ENCODE data around the gene BRPF1.

BRPF1 gene

DNA sequence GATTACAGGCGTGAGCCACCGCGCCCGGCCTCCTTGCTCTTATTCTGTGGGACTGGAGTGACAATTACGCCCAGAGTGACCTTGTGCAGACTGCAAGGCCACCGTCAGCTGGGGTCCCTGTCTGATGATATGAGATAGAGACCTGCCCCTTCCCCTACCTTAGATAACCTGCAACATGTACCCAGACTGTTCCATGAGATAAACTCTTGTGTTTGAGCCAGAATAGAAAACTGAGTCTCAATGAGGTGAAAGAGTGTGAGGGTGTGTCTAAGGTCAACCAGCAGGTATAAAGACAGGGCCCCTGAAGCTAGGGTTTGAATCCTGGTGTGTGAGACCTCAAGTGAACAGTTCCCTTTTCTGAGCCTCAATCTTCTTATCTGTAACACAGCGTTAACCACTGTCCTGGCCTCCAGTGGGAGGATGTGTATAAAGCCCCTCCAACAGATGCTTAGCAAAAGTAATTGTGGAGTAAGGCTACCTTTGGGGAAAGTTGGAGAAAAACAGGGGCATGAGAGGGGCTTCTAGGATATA, 54.7 kb downstream of the BRPF1 start:
- DNase-seq (ENCODE audit: low read depth in 3 of 3, low spot score in 1 of 3) = no peak

DNA sequence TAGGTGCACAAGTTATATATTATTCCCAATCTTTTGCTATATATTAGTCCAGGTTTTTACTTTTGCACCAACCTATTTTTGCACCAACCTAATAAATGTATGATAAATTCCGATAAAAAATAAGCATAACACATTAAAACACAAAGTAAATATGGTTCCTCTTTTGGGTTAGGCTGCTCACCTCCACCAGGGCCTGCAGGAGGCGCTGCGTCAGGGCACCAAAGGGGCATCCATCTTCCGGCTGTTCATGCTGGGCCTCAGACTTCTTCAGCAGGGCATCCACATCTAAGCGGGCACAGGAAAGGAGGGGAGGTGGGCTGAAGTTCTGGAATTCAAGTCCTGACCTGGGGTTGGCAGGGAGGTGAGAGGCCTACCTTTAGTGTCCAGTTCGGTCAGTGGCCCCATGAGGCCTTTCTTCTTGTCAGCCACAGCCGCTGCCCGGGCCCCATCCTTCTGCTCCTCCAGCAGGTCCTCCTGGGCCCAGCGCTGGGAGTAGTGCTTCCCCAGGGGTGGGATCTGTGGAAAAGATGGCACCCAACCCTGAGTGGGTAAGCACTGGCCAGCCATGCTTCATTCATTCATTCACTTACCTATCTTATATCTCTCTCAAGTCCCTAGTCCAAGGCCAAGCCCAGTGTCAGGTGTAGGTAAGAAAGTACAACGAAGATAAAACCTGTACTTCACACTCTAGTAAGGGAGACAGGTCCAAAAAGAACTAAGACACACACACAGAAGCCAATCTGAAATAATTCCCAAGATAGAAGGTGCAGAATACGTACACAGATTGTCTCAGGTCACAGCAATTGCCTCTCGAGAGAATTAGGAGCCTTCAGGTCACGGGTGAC, 55.5 kb downstream of the BRPF1 start:
- no peak for DNase-seq (ENCODE audit: low read depth in 3 of 3, low spot score in 1 of 3)

DNA sequence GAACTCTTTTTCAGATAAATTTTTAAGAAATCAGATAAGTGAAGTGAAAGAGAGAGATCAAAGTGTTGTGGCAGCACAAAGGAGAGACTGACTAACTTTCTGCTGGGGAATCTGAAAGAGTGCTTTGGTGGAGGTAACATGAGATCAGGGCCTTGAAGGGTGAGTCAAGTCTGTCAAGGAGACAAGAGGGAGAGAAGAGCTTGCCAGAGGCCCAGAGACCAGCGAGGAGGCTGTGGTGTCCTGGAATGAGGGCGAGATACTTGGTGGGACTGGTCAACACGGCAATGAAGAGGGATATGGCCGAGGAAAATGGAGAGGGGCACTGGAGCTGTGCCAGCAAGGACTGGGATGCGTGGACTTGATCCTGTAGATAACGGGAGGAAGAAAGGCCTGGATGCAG, 56.2 kb downstream of the BRPF1 start:
- DNase-seq (ENCODE audit: low read depth in 3 of 3, low spot score in 1 of 3) = no peak

DNA sequence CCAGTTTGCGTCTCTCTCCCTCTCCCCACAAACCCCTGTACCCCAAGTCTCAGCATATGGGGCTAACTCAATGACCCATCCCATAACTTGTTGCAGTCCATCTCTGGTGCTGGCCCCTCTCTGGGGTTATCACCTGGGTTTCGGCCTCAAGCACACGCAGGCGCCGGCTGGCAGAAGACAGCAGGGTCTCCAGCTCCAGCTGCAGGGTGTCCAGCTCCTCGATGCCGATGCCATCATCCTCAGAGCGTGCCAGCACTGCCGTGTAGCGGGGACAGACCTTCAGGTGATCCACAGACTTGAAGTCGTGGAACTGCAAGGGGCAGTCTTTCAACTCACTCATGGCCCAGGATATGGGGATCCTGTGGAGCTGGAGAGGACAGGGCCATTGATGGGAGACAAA, 59.6 kb downstream of the BRPF1 start:
- DNase-seq (ENCODE audit: low read depth in 3 of 3, low spot score in 1 of 3) = no peak

DNA sequence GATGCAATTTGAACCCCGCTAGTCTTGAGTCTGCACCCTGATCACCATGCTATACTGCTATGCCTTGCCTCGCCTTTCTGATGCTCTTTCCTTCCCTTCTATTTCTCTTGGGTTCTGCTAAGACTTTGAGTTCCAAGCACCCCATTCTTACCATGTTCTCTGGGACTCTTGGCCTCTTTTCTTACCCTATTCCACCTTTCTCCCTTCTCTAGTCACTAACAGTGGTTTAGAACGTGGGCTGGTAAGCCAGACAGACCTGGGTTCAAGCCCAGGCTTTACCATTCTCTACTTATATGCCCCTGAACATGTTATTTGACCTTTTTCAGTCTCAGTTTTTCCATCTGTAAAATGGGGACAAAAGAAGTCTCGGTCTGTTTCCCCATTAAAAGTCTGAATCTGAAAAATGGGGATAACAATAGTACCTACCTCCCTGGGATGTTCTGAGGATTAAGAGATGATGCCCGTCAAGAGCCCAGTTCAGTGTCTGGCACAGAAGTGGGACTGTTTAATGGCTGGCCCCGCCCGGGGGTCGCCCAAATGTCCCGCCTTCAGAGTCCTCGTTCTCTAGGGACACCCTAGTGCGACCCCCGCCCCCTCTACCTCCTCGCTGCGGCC, 60.4 kb downstream of the BRPF1 start:
- no peak for DNase-seq (ENCODE audit: low read depth in 3 of 3, low spot score in 1 of 3)

DNA sequence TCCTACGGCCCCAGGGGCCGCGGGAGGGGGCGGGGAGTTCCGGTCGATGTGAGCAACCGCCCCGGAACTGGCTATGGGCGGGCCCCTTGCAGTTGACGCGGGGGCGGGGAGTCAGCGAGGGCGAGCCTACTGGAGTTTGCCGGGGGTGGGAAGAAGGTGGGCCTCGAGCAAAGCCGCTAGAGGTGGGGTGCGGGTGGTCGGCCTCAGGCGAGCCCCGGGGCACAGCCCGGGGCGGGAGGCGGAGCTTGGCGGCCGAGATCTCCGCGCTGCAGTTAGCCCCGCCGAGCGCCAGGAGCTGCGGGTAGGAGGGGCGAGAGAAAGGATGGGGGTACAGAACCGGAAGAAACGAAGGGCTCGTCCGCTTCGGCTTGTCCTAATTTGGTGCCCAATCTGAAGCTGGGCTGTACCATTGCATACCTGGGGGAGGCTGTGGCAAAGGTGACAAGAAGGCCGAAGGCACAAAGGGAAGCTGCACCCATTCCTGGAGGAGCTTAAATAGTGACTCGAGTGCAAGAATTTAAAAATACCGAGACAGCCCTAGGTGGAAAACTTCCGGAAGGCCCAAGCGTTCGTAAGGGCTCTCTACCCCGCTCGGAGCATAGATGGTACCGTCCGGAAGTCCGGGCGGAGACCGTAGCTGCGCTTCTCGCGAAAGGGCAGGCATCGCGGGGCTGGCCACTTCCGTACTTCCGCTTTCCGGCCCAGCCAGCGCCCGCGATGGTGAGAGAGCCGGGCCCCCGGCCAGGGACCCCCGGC, 61.0 kb downstream of the BRPF1 start, which contains the start of the genes ARPC4 and TADA3:
Gene ARPC4 (plus strand): TSS at position 678 of the 756 bp plus-strand sequence. CDS start 40 bp downstream, at position 718.
Gene TADA3 (minus strand): TSS at position 69 of the 756 bp plus-strand sequence. CDS start 1,007 bp downstream, outside the sequence.
- peak; percentile 75 to 80 (median 77) for DNase-seq (ENCODE audit: low read depth in 3 of 3, low spot score in 1 of 3)

DNA sequence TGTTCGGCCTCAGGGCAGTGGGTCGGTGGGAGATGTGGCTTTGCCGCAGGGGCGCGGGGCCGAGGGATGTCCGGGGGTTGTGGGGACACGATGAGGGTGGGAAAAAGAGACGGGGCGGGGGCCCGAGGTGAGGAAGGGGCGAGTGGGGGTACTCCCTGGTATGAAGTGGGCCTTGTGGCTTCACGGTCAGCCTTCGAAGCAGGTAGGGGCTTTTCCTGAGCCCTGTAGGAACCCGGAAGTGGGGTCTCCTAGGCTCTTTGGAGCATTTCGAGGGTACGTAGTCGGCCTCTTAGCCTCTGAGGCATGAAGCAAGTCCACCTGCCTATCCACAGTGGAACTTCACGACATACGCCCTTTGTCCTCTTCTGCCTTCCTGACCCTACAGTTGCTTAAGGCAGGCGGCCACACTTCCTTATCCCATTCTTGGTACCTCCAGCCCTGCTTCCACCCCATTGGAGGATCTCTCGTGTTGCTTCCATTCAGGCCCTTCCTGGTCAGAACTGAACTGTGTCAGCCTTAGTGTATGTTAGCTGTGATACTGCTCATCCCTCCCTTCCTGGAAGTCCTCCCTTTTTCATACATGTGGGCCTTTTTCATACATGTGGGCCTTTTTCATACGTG, 61.7 kb downstream of the BRPF1 start:
- DNase-seq (ENCODE audit: low read depth in 3 of 3, low spot score in 1 of 3) = no peak

DNA sequence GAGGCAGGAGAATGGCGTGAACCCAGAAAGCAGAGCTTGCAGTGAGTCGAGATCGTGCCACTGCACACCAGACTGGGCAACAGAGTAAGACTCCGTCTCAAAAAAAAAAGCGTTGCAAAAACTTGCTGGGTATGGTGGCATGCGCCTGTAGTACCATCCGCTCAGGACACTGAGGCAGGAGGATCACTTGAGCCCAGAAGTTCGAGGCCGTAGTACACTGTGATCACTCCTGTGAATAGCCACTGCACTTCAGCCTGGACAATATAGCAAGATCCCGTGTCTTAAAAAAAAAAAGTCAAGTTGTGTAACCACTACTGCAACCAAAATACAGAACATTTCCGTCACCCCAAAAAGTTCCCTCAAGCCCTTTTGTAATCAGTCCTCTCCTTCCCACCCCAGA, 62.9 kb downstream of the BRPF1 start:
- no peak for DNase-seq (ENCODE audit: low read depth in 3 of 3, low spot score in 1 of 3)

DNA sequence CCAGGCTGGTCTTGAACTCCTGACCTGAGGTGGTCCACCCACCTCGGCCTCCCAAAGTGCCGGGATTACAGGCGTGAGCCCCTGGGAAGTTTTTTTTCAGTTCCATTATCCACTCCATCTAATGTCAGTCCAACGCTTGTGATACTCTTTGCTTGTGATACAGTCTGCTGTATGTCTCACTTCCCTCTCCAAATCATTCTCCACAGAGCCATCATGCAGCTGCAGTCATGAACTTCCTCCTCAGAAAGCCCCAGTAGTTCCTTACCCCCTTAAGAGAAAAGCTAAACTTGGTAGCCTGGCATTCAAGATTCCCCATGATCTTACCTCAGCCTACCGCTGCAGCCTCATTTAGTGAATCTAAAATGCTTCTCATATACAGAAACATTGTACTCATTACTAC, 63.7 kb downstream of the BRPF1 start:
- DNase-seq (ENCODE audit: low read depth in 3 of 3, low spot score in 1 of 3) = no peak

DNA sequence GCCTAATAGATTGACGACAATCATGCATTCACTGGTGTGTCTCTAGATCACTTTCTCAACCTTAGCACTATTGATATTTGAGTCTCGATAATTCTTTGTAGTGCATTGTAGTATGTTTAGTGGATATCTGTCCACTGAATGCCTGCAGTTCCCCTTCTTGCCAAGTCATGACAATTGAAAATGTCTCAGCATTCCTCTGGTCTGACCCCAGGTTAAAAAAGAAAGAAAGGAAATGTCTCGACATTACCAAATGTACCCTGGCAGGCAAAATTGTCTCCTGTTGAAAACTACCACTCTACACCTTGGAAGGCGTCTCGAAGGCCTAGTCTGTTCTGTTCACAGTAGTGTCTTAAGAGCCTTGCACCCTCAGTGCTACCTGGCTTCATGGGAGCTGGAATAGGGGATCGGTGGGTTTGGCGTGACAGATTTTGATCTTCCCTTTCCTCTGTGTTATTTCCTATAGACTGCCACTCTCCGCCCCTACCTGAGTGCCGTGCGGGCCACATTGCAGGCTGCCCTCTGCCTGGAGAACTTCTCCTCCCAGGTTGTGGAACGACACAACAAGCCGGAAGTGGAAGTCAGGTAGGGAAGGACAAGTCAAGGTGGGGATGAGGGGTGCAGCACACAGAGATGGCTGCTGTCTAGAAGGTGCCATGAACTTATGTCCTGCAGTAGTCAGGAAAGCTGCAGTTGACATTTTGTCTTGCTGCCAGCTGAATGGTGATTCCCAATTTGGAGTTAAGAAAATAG, 65.8 kb downstream of the BRPF1 start:
- no peak for DNase-seq (ENCODE audit: low read depth in 3 of 3, low spot score in 1 of 3)

All from stimulated activated CD4-positive, alpha-beta T cell treated with anti-CD3 and anti-CD28 coated beads, TNF-alpha, amount 100 ng/mL, for 1 hour (primary cell).